Endometrial microvascular endothelial cells (primary cell): ENCODE data around the gene PRDM16. TPM values are rescaled to one million over a fixed set of nuclear protein-coding genes. Genes with fewer than 3 reads are reported as not detected.

Experiments
- in situ Hi-C: cut with HindIII; loops from 2 replicates; pipeline ENCODE4 v1.10.0; 2017; ENCODE audit warnings: low sequenced_read_pairs, low pct_unique_long_range_greater_than_20kb; ENCODE audit errors: inconsistent ontology term
- total RNA-seq: library from RNA; depleted of rRNA; stranded (reverse); fragments of >200 nt; gene quantifications from one replicate; pipeline ENCODE4 v1.2.3, GENCODE V29; 2015; ENCODE audit errors: inconsistent ontology term

The PRDM16 gene
- not detected for total RNA-seq

DNA sequence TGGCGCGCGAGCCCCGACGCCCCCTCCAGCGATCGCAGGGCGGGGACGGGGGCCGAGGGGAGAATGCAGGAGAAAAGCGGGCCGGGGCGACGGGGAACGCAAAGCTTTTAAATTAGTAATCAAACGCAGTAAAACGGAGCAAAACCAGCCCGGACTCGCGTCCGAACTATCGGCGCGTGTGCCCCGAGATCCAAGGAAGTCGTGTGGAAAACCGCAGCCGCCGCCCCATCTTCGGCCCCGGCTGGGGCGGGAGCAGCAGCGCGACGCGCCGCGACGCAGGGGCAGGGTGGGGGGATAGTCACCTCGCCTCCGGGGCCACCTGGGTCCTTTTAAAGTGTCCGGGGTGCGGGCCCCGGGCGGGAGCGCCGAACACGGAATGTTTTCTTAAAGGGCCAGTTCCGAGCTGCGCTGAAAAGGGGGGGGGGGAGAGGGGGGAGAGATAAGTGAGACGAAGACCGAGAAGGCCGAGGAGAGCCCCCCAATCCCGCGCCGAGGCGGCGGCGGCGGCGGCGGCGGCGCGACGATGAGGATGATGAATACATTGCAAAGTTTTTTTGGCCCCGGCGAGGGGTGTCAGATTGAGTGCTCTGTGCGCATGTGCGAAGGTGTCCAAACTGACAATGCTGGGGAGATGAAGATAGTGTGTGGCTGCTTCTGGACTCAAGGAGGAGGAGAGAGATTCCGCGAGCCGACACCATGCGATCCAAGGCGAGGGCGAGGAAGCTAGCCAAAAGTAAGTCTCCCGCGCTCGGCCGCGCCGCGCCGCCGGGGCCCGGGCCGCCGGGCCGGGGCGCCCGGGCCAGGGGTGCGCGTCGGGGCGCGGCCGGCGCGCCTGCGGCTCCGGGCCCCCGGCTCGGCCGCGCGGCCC is at the start of gene PRDM16:
Gene PRDM16 (plus strand): TSS at position 640 of the 868 bp plus-strand sequence. CDS start 57 bp downstream, at position 697.
- in situ Hi-C loops = loop anchor here (25.0 kb wide), 1 partner anchor 169 kb away; no protein-coding TSS in a partner anchor

DNA sequence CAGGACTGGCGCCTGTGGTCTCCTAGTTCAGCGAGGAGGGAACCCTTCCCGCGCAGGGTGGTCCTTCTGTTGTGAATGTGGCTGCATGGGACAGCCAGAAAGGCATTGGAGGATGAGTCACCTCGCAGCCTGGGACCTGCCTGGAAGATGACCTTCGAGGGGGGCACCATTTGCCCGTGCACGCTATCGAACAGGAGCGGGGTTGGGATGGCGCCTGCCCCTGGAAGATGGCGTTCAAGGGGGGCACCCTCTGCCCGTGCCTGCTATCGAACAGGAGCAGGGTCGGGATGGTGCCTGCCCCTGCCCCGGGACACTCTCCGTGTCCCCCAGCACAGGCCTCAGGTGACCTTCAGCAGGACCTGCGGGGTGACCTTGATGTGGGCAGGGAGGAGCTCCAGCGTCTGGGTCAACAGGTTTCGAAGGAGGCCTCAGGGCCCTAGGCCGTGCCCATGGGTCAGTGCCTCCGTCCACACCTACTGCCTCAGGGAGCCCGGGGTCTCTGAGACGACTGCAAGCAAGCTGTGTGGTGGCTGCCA is 49.4 kb upstream of the PRDM16 start:
- in situ Hi-C loops = no loop called here

DNA sequence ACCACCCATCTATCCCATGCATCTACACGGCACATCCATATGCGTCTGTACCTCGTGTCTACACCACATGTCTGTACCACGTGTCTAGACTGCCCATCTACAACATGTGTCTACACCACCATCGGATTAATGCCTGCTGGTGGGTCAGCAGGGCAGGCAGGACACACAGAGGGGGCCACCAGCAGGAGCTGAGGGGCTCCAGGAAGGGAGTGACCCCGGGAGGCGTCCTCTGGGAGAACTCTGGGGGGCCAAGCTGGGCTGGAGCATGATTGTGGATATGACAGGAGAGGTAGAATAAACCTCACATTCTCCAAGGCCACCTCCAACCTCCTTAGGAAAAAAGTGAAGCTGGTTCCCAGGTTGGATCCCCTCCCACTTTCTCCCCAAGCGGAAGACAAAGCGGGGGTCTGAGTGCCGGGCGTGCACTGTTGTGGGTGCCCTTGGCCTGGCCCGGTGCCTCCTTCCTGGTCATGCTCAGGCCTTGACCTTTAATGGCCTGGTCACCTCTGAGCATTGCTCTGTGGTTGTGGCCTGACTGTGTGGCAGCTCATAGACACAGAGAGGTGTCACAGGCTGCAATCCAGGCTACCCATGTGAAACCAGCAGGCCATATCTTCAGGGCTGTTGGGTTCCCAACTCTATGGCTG is 48.6 kb upstream of the PRDM16 start:
- in situ Hi-C loops = no loop called here

DNA sequence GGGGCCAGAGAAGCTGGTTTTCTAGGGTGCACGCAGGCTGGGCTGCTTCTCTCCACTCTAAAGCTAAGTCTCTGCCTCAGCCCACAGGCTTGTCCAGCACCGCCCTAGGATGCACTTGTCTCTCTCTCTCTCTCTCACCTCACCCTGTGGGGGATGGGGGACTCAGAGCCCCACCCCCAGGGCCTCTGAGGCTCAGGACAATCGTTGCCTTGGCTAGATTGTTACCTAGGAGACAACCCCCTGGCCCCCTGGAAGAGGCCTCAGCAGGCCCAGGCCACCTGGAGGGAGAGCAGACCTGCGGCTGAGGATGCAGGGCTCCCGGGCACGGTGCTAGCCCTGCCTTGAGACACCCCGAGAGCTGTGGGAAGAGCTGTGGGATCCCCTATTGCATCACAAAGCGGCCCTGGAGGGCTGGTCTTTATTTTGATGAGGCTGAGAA is 47.8 kb upstream of the PRDM16 start, which contains the start of gene ACTRT2:
Gene ACTRT2 (plus strand): TSS at position 235 of the 439 bp plus-strand sequence. CDS start 220 bp downstream, outside the sequence.
- in situ Hi-C loops = no loop called here

DNA sequence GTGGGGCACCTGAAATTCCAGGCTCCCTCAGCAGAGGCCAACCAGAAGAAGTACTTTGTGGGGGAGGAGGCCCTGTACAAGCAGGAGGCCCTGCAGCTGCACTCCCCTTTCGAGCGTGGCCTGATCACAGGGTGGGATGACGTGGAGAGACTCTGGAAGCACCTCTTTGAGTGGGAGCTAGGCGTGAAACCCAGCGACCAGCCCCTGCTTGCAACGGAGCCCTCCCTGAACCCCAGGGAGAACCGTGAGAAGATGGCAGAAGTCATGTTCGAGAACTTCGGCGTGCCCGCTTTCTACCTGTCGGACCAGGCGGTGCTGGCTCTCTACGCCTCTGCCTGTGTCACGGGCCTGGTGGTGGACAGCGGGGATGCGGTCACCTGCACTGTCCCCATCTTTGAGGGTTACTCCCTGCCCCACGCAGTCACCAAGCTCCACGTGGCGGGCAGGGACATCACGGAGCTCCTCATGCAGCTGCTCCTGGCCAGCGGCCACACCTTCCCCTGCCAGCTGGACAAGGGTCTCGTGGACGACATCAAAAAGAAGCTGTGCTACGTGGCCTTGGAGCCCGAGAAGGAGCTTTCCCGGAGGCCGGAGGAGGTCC is 47.1 kb upstream of the PRDM16 start:
- in situ Hi-C loops = no loop called here

DNA sequence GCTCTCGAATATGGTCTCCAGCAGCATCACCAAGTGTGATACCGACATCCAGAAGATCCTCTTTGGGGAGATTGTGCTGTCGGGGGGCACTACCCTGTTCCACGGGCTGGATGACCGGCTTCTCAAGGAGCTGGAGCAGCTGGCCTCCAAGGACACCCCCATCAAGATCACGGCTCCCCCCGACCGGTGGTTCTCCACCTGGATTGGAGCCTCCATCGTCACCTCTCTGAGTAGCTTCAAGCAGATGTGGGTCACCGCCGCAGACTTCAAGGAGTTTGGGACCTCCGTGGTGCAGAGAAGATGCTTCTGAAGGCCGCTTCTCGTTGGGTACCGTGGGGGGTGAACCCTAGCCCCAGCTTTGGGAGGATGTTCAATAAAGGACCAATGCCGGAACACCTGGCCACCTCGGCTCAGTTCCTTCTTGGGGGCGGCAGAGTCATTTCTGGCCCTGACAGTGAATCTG is 46.5 kb upstream of the PRDM16 start:
- in situ Hi-C loops = no loop called here

DNA sequence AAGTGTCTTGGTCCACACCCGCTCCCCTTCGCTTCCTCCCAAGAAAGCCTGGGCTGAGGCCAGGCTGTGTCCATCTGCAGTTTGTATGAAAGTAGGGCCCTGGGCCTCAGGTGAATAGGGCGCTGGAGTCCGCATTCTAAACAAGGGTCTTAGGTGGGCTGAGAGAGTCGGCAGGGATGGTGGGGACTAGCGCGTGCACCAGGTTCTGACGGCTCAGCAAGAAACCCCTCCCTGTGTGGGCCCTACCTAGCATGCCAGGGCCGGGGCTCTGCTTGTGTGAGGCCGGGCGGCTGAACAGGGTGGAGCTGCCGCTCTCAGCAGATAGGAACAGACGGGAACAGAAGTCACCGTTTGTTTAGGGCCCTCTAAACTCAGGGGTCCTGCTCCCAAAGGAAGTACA is 46.0 kb upstream of the PRDM16 start:
- in situ Hi-C loops = no loop called here

DNA sequence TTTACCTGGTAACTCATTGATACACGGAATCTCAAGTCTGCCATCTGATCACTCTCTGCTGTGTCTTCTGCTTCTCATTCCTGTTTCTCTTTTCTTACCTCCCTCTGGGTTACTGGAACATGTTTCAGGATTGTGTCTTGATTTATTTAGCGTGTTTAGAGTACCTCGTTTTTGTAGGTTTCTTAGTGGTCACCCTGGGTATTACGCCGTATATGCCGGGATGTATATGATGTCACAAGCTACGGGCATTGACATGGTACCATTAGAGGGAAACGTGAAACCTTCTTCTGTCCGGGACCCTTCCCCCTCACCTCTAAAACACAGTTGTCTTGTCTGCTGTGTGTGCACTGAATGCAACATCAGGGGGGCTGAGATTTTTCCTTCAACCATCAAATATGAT is 45.0 kb upstream of the PRDM16 start:
- in situ Hi-C loops = no loop called here

DNA sequence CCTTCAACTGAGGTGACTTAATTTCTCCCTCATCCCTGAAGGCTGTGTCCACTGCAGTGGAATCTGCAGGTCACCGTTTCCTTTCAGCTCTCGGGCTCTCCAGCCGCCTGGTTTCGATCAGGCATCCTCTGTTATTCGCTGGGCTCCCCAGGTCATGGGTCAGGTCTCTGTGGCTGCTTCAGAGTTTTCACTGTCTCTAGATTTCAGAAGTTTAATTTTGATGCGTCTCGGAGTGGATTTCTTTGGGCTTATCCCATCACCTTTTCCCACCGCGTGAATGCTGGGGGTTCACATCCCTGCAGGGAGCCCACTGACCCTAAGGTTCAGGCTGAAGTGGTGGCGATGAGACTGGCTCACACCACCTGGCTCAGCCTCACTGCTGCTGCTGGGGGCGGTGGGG is 44.4 kb upstream of the PRDM16 start:
- in situ Hi-C loops = no loop called here

DNA sequence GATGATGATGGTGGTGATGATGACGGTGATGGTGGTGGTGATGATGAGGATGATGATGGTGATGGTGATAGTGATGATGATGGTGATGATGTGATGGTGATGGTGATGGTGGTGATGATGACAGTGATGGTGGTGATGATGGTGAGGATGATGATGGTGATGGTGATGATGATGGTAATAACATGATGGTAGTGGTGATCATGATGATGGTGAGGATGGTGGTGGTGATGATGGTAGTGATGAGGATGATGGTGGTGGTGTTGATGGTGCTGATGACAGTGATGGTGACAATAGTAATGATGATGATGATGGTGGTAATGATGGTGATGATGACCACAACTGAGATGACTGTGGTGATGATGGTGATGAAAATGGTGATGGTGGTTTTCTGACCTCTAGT is 42.9 kb upstream of the PRDM16 start:
- in situ Hi-C loops = no loop called here

DNA sequence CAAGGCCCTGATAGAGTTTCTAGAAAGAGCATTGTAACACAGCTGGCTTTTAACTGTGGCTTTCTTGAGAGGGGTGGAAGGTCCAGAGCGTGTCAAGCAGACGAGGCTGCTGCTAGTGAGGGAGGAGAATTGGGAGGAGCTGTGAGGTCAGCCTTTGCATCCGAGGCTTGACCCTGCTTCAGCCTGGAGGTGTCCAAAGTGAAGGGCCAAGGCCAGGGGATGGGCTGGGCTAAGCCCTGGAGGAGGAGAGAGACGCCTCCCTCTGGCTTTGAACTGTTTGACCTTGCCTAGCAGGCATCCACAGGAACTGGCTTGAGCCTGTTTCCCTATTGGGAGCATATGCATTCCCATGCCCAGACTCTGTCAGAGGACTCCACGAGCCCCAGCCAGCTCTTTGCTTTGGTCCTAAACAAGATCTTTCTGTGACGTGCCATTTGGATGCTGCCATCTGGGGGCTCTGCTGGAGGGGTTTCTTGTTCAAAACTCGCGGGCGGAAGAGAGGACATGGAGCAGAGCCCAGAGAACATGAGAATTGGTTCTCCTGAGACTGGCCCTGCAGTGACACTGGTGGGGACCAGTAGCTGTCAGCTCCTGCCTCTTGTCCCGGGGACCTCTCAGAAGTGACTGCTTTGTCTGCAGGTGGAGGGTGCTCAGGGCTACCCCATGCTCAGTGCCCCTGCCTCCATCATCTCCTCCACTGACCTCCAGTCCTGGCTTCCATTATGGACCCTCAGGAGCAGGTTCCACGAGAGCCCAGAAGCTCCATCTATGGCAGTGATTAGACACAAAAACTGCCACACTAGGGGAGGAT is 42.2 kb upstream of the PRDM16 start:
- in situ Hi-C loops = no loop called here

DNA sequence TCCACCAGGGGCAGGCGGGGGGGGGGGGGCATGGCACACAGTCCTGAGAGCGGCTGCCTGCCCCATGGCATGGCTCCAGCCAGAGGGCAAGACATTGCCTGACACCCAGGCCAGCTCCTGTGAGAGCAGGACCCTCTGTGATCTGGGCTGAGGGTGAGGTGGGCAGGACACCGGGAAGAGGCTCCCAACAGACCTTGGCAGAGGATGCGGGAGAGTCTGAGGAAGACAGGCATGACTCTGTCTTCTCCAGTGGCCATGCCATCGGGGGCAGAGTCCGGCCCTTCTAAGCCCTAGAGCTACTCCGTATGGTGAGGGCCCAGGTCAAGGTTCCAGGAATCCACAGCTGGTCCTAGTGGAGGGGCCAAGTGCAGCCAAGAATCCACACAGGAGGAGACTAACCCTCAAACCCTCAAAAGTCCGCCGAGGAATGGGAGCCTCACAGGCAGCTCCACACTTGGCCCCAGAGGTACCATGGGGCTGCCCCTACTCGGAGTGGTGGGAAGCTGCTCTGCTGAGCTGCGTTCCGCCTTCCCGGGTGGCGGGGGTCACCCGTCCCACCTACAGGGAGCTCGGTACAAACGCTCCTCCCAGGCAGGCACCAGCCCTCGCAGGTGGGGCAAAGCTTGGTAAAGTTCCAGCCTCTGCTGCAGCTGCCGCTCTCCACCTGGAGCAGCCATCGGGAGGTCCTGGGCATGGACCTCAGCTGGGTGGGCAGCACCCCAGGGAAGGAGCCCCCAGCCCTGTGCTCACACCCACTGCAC is 41.2 kb upstream of the PRDM16 start:
- in situ Hi-C loops = no loop called here

DNA sequence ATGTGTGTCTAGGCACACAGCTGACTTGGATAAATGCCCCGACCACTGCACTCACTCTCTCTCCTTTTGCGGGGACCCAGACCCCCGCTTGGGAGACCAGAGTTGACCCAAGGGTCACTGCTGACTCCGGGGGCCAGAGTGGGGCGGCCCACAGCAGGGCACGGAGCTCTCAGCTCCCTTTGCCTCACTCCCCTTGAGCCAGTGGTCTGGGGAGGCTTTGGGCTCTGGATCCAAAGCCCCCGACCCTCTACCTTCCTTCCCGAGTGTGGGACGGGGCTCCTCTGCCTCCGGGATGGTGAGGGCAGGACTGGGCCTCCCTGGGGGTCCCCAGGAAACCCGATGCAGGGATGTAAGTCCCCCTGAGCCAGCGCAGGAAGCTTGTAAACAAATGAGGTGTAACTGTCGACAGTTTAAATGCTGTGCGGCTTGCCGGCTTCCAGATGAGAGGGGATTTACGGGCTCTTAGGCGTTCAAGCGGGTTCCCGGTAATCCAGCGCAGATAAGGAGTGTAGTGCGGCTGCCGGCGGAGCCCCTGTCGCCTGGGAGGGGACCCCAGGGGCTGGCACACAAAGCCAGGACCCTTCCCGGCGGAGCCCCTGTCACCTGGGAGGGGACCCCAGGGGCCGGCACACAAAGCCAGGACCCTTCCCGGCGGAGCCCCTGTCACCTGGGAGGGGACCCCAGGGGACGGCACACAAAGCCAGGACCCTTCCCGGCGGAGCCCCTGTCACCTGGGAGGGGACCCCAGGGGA is 40.3 kb upstream of the PRDM16 start:
- in situ Hi-C loops = no loop called here

DNA sequence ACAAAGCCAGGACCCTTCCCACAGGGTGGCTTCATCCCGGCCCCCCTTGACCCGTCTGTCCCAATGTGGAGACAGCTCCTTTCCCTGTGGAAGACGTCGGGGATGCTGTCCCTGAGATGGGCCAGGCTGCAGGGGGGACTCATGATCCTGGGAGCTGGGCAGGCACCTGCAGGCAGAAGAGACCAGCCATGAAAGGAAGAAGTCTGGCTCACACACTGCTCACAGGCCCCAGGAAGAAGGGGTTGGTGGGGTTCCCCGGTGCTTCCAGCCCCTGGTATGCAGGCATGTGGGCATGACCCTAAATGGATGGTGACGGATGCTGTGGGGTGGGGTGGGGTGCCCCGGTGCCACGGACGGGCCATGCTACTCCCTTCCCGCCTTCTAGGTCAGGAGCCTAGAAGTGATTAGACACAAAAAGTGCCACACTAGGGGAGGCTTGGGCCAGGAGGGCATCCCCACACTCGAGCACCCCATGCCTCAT is 39.5 kb upstream of the PRDM16 start:
- in situ Hi-C loops = no loop called here

DNA sequence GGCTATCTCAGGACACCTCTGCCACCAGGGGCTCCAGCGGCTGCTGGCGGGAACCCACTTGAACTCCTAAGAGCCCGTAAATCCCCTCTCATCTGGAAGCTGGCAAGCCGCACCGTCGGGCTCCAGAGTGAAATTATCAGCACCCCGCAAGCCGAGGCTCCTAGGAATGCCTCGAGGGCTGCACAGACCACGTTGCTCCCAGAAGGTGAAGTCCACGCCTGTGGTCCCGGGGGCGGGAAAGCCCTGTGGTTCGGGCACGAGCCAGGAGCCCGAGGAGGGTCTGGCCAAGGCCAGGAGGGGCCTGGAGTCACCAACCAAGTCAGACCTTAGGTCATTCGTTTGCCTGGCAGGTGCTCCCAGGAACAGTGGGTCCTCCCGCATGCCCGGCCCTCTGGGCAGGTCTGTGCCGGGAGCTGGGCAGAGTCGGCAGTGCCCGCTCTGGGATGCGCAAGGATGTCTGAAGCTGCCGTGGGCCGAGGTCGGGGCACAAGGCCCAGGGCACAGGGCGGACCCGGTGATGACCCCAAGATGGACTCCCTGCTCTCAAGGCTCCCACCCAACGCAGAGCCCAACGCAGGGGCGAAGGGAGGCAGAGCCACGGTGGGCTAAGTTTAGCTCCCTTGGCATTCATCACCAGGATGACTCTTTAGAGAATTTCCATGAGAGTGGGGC is 38.9 kb upstream of the PRDM16 start:
- in situ Hi-C loops = no loop called here

DNA sequence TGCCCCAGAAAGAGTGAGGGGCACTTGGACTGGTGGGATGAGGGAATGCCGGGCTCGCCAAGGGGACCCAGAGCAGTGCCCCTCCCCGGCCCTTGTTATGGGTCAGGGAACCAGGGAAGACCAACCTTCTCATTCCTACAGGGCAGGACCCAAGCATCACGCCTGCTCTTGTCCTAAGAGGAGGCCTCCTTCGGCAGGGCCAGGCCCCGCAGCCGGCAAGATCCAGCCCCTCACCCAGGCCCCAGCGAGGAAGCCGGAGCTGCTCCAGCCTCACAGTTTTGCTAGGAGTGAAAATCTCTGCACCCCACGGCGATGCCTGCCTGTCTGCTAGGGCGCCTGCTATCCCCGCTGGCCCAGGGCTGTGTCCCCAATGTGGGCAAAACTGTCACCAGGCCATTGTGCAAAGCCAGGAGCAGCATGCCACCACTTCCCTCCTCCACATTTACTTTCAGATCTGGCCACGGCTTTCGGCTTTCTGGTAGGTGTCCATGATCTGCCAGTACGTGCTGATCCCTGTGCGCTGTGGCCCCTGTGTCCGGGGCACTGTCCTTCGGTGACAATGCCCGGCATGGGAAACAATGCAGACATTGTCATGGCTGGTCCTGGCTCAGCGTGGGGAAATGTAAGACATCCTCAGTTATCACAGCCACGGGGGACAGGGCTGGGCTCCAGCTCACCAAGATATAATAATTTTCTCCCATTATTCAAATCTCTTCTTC is 38.2 kb upstream of the PRDM16 start:
- in situ Hi-C loops = no loop called here
